ENCODE measurements around the gene PRX. TPM values are rescaled to one million over a fixed set of nuclear protein-coding genes. Genes with fewer than 3 reads are reported as not detected.
"Not testable (repeated sequence)": the region's sequence is repeated elsewhere in the genome, so short reads cannot be mapped to it uniquely, and the experiment has no call there.

Gene PRX
- total RNA-seq, 6 experiments from 2014 or later: 0.86 to 1.5 (median 0.94) TPM

GRCh38 chr19:40411958-40412499 is 1.1 kb downstream of the PRX start:
- no peak overlapping the region for H3K4me3 Mint-ChIP-seq
- H3K9me3 Mint-ChIP-seq: no peaks in the 10 kb centered on the region
- DNase-seq: no peak
- H3K27me3 Mint-ChIP-seq (ENCODE audit: insufficient read depth): peaks cover 4% of the 10 kb centered on the region
- H3K36me3 Mint-ChIP-seq (ENCODE audit: low read depth): no peaks in the 10 kb centered on the region
- no peak for TF ChIP-seq CTCF (IDR thresholded peaks at IDR 0.05)
- no peak overlapping the region for H3K27ac Mint-ChIP-seq
- peaks cover 9% of the 10 kb centered on the region for H3K4me1 Mint-ChIP-seq (ENCODE audit: low read depth)

DNA sequence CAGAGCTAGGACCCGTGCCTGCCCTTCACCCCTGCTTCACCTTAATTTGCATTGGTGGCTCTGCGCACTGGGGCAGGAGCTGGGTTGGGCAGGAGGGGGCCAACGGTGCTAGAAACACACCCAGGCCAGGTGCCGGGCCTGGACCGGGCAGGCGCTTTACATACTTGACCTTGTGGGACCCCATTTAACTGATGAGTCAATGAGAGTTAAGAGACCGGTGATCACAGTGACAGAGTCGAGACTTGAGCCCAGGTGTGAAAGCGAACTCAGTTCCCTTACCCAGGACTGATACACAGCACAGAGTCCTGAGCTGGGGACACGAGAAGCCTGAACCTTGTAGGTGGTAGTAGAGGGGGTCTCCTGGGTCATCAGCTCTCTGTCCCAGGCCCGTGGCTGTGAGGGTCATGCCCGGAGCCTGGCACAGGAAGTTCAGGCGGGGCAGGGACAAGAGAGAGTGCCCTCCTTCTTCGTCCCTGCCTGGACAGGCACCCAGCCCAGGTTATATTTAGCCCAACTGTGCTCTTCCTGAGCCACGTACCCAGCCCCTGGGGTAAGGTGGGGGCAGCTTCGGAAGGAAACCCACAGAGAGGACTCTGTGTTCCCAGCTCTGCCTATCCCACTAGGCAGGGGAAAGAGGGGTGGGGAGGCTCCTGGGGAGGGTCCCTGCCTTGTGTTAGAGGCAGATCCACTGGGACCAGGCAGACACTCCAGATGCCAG is 1.9 kb downstream of the PRX start:
- peaks cover 5% of the 10 kb centered on the region; the same call in 1 of the 2 replicates for H3K4me1 Mint-ChIP-seq (ENCODE audit: low read depth)
- DNase-seq: no peak
- no peaks in the 10 kb centered on the region; the same call in none of the 2 replicates for H3K27me3 Mint-ChIP-seq (ENCODE audit: insufficient read depth)
- H3K36me3 Mint-ChIP-seq (ENCODE audit: low read depth): no peaks in the 10 kb centered on the region
- H3K27ac Mint-ChIP-seq: no peak overlapping the region
- H3K4me3 Mint-ChIP-seq: no peak overlapping the region
- TF ChIP-seq CTCF (IDR thresholded peaks at IDR 0.05): no peak
- H3K9me3 Mint-ChIP-seq: no peaks in the 10 kb centered on the region

DNA sequence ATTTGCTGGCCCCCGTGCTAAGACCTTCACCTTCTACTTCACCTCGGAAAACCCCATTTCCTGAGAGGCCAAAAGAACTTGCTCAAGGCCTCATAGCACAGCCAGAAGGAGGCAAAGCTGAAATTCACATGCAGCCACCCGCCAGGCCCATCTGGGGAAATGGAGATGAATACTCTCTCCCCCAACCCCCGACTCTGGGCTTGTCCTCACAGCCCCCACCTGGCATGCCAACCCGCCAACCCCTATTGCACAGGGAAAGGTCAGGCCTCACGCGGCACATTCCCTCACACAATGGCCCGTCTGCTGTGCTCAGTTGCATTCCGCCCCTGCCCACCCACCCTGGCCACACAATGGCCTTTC is 3.2 kb downstream of the PRX start:
- no peaks in the 10 kb centered on the region for H3K9me3 Mint-ChIP-seq
- no peaks in the 10 kb centered on the region; the same call in none of the 2 replicates for H3K27me3 Mint-ChIP-seq (ENCODE audit: insufficient read depth)
- no peak for TF ChIP-seq CTCF (IDR thresholded peaks at IDR 0.05)
- no peak for DNase-seq
- H3K4me1 Mint-ChIP-seq (ENCODE audit: low read depth): peaks cover 5% of the 10 kb centered on the region; the same call in 1 of the 2 replicates
- no peaks in the 10 kb centered on the region for H3K36me3 Mint-ChIP-seq (ENCODE audit: low read depth)
- no peak overlapping the region for H3K4me3 Mint-ChIP-seq
- H3K27ac Mint-ChIP-seq: no peak overlapping the region

DNA sequence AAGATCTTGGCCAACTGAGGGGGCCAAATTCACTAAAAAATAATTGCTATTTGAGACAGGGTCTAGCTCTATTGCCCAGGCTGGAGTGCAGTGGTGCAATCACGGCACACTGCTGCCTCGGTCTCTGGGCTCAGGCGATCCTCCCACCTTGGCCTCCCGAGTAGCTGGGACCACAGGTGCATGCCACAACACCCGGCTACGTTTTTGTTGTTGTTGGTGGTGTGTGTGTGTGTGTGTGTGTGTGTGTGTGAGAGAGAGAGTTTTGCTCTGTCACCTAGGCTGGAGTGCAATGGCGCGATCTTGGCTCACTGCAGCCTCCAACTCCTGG is 4.6 kb downstream of the PRX start:
- not testable (repeated sequence) for H3K4me3 Mint-ChIP-seq; H3K4me1 Mint-ChIP-seq (ENCODE audit: low read depth); H3K36me3 Mint-ChIP-seq (ENCODE audit: low read depth); DNase-seq; H3K27ac Mint-ChIP-seq; H3K9me3 Mint-ChIP-seq; H3K27me3 Mint-ChIP-seq (ENCODE audit: insufficient read depth)

DNA sequence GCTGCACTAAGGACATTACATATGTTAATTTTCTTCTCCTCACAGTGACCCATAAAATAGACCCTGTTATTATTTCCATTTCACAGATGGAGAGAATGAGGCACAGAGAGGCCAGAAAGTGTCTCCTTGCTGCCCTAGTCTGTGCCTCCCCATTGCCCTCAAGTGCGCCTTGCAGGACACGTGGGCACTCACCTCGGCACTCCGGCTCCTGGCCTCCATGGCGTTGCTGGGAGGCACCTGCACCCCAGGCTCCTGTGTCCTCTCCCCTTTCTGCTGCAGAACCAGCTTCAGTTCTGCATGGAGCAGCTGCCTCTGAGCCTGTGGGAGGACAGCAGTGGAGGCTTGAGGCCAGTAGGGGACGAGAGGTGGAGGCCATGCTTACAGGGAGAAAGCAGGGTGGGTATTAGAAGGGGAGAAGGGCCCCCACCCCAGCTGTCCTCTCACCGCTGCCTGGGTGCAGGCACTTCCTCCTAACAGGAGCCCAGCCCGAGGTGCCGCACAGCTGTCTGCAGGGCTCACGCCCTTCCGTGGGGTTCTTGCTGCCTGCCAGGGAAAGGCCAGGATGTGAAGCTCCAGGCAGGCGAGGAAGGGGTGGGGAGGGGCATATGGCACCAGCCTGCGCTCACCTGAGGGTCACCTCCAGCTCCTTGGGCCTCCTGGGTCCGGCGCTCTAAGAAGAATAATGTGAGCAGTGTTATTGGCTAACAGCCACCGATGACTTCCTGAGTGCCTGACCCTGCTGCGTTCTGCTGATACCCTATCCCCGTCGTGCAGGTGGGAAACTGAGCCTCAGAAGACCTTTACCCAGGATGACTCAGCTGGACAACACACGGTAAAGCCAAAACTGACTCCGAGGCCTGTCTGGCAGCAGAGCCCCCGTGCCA is 5.2 kb downstream of the PRX start:
- no peak for TF ChIP-seq CTCF (IDR thresholded peaks at IDR 0.05)
- DNase-seq: no peak
- Mint-ChIP-seq H3K4me1 (ENCODE audit: low read depth) (peaks cover 10% of the 10 kb centered on the region), H3K27ac (no peak overlapping the region), H3K9me3 (no peaks in the 10 kb centered on the region), H3K27me3 (ENCODE audit: insufficient read depth) (no peaks in the 10 kb centered on the region; the same call in none of the 2 replicates), H3K36me3 (ENCODE audit: low read depth) (no peaks in the 10 kb centered on the region), H3K4me3 (no peak overlapping the region)

Data from HFFc6 (cell line).